ENCODE data around the gene CYP19A1.
"Not testable (repeated sequence)": the region's sequence is repeated elsewhere in the genome, so short reads cannot be mapped to it uniquely, and the experiment has no call there.

CYP19A1 gene

DNA sequence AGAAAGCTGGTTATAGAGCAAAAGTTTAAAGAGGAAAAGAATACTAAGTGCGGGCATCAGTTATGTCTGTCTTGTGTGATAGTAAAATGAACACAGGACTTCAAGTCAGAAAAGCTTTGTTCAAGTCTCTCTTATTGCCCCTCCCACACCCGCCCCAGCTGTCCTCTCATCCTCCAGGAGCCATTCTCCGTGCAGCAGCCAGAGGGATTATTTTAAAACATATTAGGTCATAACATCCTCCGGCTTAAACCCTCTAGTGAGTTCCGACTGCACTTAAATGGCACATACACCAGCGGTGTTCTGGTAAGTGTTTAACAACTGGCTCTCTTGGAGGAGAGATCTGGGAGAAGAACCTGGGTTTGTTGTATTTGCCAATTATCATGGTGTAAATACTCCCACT is 138.9 kb downstream of the CYP19A1 start:
- no peak overlapping the region for H3K27ac Mint-ChIP-seq (ENCODE audit: low read depth)
- ATAC-seq (replicated peaks; ENCODE audit: extremely low read depth, poor library complexity, severe bottlenecking): no peak
- H3K4me3 Mint-ChIP-seq: no peak overlapping the region
- peaks cover 4% of the 10 kb centered on the region for H3K36me3 Mint-ChIP-seq (ENCODE audit: insufficient read depth)
- peaks cover 51% of the 10 kb centered on the region for H3K27me3 Mint-ChIP-seq
- DNase-seq (ENCODE audit: low spot score in 2 of 2): no peak
- no peaks in the 10 kb centered on the region for H3K9me3 Mint-ChIP-seq
- no peaks in the 10 kb centered on the region for H3K4me1 Mint-ChIP-seq

DNA sequence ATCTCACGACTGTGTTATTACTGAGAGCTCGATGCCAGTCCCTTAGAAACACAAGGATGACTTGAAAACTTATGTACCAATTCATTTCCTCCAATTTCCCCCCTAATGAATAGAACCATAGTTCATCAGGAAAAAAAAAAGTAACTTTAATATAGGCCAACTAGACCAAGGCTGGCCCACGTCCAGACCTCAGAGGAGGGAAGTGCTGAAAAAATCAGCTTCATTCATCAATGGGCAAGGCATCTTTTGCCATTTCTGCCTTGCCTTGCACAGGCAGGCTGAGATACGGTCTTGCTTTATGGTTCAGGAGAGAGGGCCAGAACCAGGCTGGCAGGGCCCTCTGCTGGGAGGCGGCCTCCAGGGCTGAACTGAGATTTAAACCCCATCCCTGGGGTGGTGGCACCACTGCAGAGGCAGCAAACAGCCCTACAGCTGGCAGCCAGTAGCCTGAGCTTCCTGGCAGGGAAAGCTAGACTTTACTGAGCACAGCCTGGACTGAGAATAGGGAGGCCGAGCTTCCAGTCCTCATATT is 139.6 kb downstream of the CYP19A1 start:
- Mint-ChIP-seq H3K9me3 (no peaks in the 10 kb centered on the region), H3K27me3 (peaks cover 59% of the 10 kb centered on the region), H3K4me3 (no peak overlapping the region), H3K36me3 (ENCODE audit: insufficient read depth) (peaks cover 4% of the 10 kb centered on the region), H3K4me1 (no peaks in the 10 kb centered on the region), H3K27ac (ENCODE audit: low read depth) (no peak overlapping the region)
- no peak for ATAC-seq (replicated peaks; ENCODE audit: extremely low read depth, poor library complexity, severe bottlenecking)
- DNase-seq (ENCODE audit: low spot score in 2 of 2): no peak

DNA sequence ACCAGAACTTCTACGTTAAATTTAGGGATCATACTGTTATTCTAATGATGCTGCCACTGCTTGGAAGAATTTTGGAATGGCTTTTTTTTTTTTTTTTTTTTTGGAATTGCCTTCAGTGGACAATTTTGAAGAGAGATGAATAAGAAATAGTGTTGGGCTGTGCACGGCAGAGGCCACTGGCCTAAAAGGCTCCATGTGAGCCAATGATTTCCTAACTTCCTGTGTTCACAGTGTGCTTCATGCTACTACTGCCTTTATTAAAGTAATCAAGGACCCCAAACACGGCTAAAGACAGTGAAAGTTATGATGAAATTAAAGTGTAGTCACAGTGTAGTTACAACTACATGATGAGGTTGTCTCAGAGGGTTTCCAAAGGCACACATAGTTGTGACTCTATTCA is 142.9 kb downstream of the CYP19A1 start:
- Mint-ChIP-seq H3K36me3 (ENCODE audit: insufficient read depth) (peaks cover 2% of the 10 kb centered on the region), H3K27me3 (peaks cover 80% of the 10 kb centered on the region), H3K4me1 (no peaks in the 10 kb centered on the region), H3K27ac (ENCODE audit: low read depth) (no peak overlapping the region), H3K9me3 (no peaks in the 10 kb centered on the region), H3K4me3 (no peak overlapping the region)
- DNase-seq (ENCODE audit: low spot score in 2 of 2): no peak
- no peak for ATAC-seq (replicated peaks; ENCODE audit: extremely low read depth, poor library complexity, severe bottlenecking)

DNA sequence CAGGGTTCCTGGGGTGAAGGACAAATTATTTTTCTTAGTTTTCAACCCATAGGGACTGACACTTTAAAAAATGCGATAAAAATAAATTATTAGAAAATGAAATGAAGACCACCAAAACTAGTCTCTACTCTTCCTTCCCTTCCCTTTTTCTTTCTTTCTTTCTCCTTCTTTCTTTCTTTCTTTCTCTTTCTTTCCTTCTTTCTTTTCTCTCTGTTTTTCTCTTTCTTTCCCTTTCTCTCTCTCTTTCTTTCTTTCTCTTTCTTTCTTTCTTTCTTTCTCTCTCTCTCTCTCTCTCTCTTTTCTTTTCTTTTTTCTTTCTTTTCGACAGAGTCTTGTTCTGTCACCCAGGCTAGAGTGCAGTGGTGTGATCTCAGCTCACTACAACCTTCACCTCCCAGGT is 144.4 kb downstream of the CYP19A1 start:
- no peak overlapping the region for H3K4me3 Mint-ChIP-seq
- H3K9me3 Mint-ChIP-seq: no peaks in the 10 kb centered on the region
- no peak for ATAC-seq (replicated peaks; ENCODE audit: extremely low read depth, poor library complexity, severe bottlenecking)
- peaks cover 2% of the 10 kb centered on the region for H3K36me3 Mint-ChIP-seq (ENCODE audit: insufficient read depth)
- H3K27me3 Mint-ChIP-seq: peaks cover 71% of the 10 kb centered on the region
- no peaks in the 10 kb centered on the region for H3K4me1 Mint-ChIP-seq
- DNase-seq (ENCODE audit: low spot score in 2 of 2): no peak
- peak overlapping the region; percentile 79 for H3K27ac Mint-ChIP-seq (ENCODE audit: low read depth)

DNA sequence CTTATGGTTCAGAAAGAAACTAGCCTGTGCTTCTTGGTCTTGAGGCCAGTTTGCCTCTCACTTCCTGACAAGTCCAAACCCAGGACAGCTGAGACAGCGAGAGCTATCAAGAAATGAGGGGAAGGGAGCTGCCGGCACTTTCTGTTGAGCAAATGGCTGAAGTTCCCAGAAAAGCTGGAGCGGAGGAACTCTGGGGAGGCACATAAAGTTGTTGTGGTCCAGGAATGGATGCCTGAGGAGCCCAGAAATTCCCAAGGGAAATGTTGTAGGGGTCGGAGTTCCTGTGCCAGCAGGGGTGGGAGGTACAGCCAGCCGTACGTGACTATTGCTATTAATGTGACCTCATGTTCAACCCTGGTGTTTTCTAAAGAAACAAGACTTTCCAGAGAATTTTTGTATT is 144.9 kb downstream of the CYP19A1 start:
- Mint-ChIP-seq H3K9me3 (no peaks in the 10 kb centered on the region), H3K36me3 (ENCODE audit: insufficient read depth) (peaks cover 2% of the 10 kb centered on the region), H3K4me3 (no peak overlapping the region), H3K4me1 (no peaks in the 10 kb centered on the region), H3K27ac (ENCODE audit: low read depth) (no peak overlapping the region), H3K27me3 (peaks cover 69% of the 10 kb centered on the region)
- DNase-seq (ENCODE audit: low spot score in 2 of 2): no peak
- ATAC-seq (replicated peaks; ENCODE audit: extremely low read depth, poor library complexity, severe bottlenecking): no peak

DNA sequence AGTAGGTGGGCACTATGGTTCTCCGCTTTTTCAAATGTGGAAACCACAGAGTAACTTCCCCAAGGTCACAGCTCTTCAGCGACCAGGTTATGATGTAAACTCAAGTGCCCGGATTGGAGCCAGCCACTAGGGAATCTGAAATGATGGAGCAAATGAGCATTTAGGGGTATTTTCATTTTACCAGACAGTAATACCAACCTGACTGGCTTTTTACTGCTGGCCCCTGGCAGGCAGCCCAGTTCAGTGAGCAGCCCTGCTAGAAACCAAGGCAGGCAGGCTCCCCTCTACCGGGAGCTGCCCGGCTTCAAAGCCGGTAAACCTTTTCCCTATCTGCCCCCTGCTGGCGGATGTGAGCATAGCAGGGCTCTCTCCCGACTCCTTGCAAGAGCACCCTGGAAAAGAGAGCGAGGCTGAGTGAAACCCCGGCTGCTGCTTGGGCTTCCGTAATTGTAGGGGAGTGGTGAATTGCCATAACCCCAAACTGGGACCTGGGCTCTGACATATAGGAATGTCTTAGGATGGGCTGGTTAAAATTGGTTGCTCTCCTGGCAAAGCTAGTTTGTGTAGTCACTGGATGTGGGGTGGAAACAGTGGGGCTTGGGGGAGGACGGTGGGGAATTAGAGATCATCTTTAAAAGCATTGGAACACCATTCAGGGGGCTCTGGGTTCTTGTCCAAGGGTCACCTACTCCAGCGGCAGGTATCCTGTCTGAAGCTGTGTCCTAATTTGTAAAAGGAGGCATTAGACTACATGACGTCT is 145.7 kb downstream of the CYP19A1 start:
- H3K36me3 Mint-ChIP-seq (ENCODE audit: insufficient read depth): no peaks in the 10 kb centered on the region
- peaks cover 61% of the 10 kb centered on the region for H3K27me3 Mint-ChIP-seq
- H3K4me3 Mint-ChIP-seq: no peak overlapping the region
- no peaks in the 10 kb centered on the region for H3K4me1 Mint-ChIP-seq
- DNase-seq (ENCODE audit: low spot score in 2 of 2) (peak; percentile 27 to 54), ATAC-seq (replicated peaks; ENCODE audit: extremely low read depth, poor library complexity, severe bottlenecking) (peak; percentile 46)
- no peaks in the 10 kb centered on the region for H3K9me3 Mint-ChIP-seq
- H3K27ac Mint-ChIP-seq (ENCODE audit: low read depth): no peak overlapping the region

DNA sequence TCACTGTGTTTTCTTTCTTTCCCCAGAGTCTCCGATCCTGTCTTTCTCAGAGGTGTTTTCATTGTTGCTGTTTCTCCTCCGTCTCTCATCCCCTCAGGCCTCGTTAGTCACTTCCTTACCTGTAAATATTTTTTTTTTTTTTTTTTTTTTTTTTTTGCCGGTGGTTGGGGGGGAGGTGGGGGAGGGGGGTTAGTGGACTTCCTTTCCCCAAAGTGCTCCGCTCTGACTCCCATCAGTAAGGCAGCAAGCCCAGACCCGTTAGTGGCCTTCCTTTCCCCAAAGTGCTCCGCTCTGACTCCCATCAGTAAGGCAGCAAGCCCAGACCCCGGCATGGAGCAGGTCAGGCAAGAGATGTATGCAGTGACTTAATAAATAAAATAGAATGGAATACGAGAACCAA is 146.6 kb downstream of the CYP19A1 start:
- Mint-ChIP-seq H3K27me3 (peaks cover 56% of the 10 kb centered on the region), H3K9me3 (no peaks in the 10 kb centered on the region), H3K4me1 (no peaks in the 10 kb centered on the region), H3K4me3 (no peak overlapping the region), H3K36me3 (ENCODE audit: insufficient read depth) (no peaks in the 10 kb centered on the region), H3K27ac (ENCODE audit: low read depth) (no peak overlapping the region)
- ATAC-seq (replicated peaks; ENCODE audit: extremely low read depth, poor library complexity, severe bottlenecking) (no peak), DNase-seq (ENCODE audit: low spot score in 2 of 2) (no peak)

DNA sequence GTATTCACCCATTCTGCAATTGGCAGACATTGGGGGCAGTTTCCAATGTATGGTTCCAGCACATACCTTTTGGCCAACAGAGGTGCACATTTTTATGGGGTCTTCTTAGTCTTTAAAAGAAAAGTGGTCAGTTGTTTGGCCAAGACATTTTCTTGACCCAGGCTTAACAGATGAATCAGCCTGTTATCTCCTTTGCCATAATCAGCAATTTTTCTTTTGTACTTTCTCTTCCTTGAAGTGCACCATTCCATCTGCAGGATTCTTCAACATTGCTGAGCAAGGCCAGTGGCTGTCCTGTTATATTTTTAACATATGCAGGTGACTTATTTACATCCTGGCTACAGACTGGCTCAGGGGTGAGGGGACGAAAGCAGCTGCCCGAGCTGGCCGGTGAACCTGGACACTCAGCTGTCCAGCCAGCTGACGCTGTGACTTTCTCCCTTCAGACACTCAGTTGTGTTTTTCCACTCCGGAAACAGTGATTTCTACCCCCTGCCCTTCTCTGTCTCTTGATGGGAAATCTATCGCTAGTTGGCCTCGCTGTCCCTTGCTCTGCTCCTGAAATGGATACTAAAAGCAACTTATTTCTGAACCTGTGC is 147.2 kb downstream of the CYP19A1 start:
- H3K36me3 Mint-ChIP-seq (ENCODE audit: insufficient read depth): no peaks in the 10 kb centered on the region
- H3K27ac Mint-ChIP-seq (ENCODE audit: low read depth): no peak overlapping the region
- no peak overlapping the region for H3K4me3 Mint-ChIP-seq
- H3K4me1 Mint-ChIP-seq: no peaks in the 10 kb centered on the region
- DNase-seq (ENCODE audit: low spot score in 2 of 2): no peak
- H3K9me3 Mint-ChIP-seq: no peaks in the 10 kb centered on the region
- H3K27me3 Mint-ChIP-seq: peaks cover 56% of the 10 kb centered on the region
- ATAC-seq (replicated peaks; ENCODE audit: extremely low read depth, poor library complexity, severe bottlenecking): no peak

DNA sequence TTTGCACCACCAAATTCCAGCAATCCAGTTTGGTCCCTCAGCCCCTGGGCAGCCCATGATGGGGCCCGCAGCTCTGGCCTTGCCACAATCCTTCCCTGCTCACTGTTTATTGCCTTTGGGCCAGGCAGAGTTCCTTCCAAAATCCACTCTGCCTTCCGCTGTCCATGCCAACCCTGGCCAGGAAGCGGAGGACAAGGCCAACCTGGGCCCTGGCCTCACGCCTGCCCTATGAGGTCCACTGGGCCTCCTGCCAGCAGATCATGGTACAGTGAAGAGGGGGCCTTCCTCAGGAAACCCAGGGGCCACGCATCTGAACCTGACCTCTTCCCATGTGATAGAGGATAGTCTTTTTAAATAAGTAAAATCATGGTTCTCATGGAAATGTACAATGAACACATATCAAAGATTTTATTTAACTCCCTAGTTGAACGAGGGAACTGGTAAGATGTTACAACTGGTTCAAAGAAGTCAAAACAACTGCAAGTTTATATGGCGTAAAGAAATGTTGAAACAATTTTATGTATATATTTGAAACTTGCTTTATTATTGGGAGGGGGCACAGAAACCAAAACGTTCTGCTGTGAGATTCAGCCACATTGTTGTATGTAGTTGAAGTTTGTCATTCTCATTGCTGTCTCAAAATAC is 147.8 kb downstream of the CYP19A1 start:
- H3K4me3 Mint-ChIP-seq: no peak overlapping the region
- no peaks in the 10 kb centered on the region for H3K9me3 Mint-ChIP-seq
- peaks cover 56% of the 10 kb centered on the region for H3K27me3 Mint-ChIP-seq
- DNase-seq (ENCODE audit: low spot score in 2 of 2) (no peak), ATAC-seq (replicated peaks; ENCODE audit: extremely low read depth, poor library complexity, severe bottlenecking) (no peak)
- H3K4me1 Mint-ChIP-seq: no peaks in the 10 kb centered on the region
- no peak overlapping the region for H3K27ac Mint-ChIP-seq (ENCODE audit: low read depth)
- no peaks in the 10 kb centered on the region for H3K36me3 Mint-ChIP-seq (ENCODE audit: insufficient read depth)

DNA sequence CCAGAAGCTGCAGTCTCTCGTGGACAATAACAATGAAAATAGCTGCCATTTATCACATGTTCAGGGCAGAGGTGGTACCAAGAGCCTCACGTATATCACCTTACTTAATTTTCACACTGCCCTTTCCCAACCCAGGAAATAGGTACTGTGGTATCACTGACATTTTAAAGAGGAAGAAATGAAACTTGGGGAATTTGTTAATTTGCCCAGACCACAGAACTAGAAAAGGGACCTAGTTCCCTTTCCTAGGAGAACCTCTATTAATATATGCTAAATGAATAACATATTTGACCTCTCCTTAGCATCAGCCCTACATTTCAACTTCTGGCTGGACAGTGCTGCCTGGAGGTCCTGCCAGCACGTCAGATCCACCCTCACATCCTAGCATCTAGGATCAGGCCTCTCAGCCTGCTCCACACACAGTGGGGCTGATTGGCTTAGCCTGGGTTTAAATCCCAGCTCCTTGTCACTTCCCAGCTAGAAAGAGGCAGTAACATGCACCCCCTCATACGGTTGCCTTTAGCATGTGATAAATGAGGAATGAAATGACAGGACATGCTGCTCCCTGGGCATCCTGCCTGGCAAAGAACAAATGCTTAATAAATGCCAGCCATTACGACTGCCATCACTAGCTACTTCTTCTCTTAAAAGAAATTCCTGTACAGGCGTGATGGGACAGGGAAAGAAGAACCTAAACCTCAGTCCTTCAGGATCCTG is 148.6 kb downstream of the CYP19A1 start:
- no peak for ATAC-seq (replicated peaks; ENCODE audit: extremely low read depth, poor library complexity, severe bottlenecking)
- Mint-ChIP-seq H3K4me3 (no peak overlapping the region), H3K27me3 (peaks cover 59% of the 10 kb centered on the region)

DNA sequence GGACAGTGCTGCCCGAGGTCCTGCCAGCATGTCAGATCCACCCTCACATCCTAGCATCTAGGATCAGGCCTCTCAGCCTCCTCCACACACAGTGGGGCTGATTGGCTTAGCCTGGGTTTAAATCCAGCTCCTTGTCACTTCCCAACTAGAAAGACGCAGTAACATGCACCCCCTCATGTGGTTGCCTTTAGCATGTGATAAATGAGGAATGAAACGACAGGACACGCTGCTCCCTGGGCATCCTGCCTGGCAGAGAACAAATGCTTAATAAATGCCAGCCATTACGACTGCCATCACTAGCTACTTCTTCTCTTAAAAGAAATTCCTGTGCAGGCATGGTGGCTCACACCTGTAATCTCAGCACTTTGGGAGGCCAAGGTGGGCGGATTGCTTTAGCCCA is 149.6 kb downstream of the CYP19A1 start:
- not testable (repeated sequence) for H3K4me3 Mint-ChIP-seq; H3K27ac Mint-ChIP-seq (ENCODE audit: low read depth); ATAC-seq (replicated peaks; ENCODE audit: extremely low read depth, poor library complexity, severe bottlenecking); DNase-seq (ENCODE audit: low spot score in 2 of 2); H3K36me3 Mint-ChIP-seq (ENCODE audit: insufficient read depth); H3K4me1 Mint-ChIP-seq; H3K9me3 Mint-ChIP-seq
- H3K27me3 Mint-ChIP-seq: peaks cover 61% of the 10 kb centered on the region

More for the DNA sequence above, 148.6 kb downstream of the CYP19A1 start:
- H3K9me3 Mint-ChIP-seq: no peaks in the 10 kb centered on the region
- H3K36me3 Mint-ChIP-seq (ENCODE audit: insufficient read depth): no peaks in the 10 kb centered on the region
- H3K27ac Mint-ChIP-seq (ENCODE audit: low read depth): no peak overlapping the region
- H3K4me1 Mint-ChIP-seq: no peaks in the 10 kb centered on the region
- DNase-seq (ENCODE audit: low spot score in 2 of 2): no peak

DNA sequence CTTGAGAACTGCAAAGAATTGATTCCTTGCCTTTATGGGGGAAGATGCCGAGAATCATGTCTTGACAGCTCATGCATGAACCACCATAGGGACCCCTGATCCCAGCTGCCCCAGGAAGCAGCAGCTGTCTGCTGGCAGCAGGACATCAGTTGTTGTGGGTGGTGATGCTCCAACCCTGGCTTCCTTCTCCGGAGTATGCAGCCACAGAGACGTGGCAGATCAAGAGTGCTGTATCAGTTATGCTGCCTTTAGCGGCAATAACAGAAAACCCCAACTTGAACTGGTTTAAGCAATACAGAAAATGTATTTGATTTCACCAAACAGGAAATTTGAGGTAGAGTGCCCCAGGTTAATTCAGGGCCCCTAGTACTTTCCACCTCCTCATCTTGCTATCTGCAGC is 151.5 kb downstream of the CYP19A1 start:
- Mint-ChIP-seq H3K4me1 (no peaks in the 10 kb centered on the region), H3K4me3 (no peak overlapping the region), H3K36me3 (ENCODE audit: insufficient read depth) (no peaks in the 10 kb centered on the region), H3K27ac (ENCODE audit: low read depth) (no peak overlapping the region), H3K27me3 (peaks cover 43% of the 10 kb centered on the region), H3K9me3 (no peaks in the 10 kb centered on the region)
- DNase-seq (ENCODE audit: low spot score in 2 of 2) (no peak), ATAC-seq (replicated peaks; ENCODE audit: extremely low read depth, poor library complexity, severe bottlenecking) (no peak)

Measured in central memory CD8-positive, alpha-beta T cell (primary cell).